SH-SY5Y (cell line): ENCODE data around the gene FEZF1.

Experiments used
- GATA2 ChIP-seq: IDR thresholded peaks from 2 replicates; pipeline ENCODE4 v1.6.1; 2011; ENCODE audit warnings: mild to moderate bottlenecking, low read depth, low read length
- GATA3 ChIP-seq: IDR thresholded peaks from 2 replicates; pipeline ENCODE4 v1.6.1; 2011; ENCODE audit warnings: low read depth, mild to moderate bottlenecking, low read length, moderate library complexity

FEZF1 gene

DNA sequence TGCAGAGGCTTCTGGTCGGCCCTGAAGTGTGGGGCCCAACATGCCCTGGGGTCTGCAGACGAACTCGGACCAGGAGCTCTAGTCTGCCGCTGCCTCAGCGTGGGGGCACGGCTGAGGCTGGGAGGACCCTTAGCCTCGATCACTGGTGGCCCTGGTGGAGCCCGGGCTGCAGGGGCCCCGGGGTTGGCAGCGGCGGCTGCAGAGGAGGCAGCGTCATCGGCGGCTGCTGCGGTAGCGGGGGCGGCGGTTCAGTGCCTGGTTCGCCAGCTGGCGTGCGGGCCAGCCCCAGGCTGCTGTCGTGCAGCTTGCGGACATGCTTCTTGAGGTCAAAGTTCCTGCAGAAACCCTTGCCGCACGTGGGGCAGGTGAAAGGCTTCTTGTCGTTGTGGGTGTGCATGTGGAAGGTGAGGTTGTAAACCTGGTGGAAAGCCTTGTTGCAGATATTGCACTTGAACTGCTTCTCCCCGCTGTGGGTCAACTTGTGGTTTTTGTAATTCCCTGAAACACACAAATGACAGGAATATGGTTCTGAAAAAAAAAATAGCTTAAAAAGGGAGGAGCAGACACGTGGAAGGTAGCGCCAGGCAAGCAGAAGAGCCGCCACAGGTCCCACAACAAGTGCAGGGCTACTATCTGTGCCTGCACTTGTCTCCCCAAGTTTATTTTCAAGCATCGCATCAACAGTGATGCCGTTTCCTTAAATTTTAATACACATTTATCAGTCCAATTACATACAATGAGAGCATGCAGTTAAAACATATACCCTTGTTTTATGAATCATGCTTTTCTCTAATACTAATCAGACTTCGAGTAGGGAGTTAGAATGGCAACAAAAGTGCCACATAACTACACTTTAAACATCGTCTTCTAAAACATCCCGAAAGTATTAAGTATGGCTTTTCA lies 2.4 kb downstream of the FEZF1 start:
- TF ChIP-seq GATA3 = no peak
- TF ChIP-seq GATA2 = no peak

GRCh38 chr7:122300956-122301833 lies 3.4 kb downstream of the FEZF1 start:
- TF ChIP-seq GATA3 (no peak), GATA2 (no peak)

DNA sequence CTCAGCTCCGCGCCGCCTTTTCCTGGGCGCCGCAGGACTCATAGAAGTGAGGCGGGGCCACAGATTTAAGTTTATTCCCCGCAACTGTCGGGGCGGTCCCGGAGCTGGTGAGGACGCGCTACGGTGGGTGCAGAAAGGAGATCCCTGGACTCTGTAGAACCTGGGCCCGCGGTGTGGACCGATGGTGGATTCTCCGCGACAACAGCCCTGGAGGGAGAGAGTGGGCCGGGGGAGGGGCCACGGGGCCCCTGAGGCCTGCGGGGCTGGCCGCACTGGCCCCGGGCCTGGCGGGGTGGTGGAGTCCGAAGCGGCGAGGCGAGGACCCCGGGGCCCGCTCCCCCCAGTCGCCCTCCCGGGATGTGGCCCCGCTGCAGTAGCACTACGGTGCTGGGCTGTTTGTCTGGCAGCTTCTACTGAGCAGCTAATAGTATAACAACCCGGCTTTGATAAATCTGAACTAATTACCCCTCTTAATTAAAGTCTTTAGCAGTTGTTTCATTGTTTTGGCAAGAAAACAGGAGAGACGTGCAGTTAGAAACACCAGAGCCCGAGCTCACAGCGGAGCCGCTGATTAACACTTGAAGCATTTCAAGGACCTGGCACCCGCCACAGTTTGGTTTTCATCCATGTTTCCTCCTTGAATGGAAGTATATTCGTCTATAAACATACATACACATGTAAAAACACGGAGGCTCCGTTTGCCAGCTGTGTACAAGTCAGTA lies 4.2 kb downstream of the FEZF1 start:
- TF ChIP-seq GATA2 (no peak), GATA3 (no peak)

GRCh38 chr7:122299624-122300210 lies 4.8 kb downstream of the FEZF1 start:
- no peak for TF ChIP-seq GATA2
- no peak for TF ChIP-seq GATA3

DNA sequence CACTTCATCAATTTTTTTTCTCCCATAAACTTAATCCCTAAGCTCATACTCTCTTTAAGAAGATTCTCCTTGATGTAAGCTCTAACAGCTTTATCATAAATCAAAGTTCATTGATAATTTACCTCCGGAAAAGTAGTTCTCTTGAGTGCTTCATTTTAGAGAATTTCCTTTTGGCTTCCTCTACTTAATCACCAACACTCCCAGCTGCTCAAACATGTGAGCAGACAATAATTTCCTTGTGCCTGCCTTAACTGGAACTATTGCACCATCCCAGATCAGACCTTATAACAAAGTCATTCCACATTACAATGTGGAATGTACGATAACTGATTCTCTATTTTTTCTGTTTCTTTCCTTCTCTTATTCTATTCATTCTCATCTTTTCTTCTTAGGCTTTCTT lies 5.9 kb downstream of the FEZF1 start:
- no peak for TF ChIP-seq GATA2
- no peak for TF ChIP-seq GATA3

GRCh38 chr7:122298131-122298530 lies 6.4 kb downstream of the FEZF1 start:
- no peak for TF ChIP-seq GATA2
- TF ChIP-seq GATA3 = no peak

DNA sequence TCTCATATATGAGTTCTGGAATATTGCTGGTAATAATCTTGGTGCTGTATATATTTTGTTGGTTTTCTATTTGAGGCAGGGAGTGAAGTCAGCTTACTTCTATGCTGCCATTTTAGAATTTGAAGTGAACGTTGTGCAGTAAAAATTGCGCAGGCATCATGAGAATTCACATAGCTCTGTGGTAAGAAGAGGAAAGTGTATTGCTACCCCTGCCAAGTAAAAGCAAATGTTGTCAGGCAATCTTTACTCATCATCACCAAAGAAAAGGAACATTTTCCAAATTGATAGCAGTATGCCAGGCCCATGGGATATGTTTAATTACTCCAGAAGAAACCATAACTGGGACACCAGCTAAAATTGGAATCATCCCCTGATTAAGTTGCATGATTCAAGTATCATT lies 13.4 kb downstream of the FEZF1 start:
- TF ChIP-seq GATA3 (no peak), GATA2 (no peak)

- TF ChIP-seq GATA2 (no peak), GATA3 (no peak)
Observed at GRCh38 chr7:122290476-122290875, 14.1 kb downstream of the FEZF1 start.

GRCh38 chr7:122289426-122289825 lies 15.1 kb downstream of the FEZF1 start:
- no peak for TF ChIP-seq GATA2

DNA sequence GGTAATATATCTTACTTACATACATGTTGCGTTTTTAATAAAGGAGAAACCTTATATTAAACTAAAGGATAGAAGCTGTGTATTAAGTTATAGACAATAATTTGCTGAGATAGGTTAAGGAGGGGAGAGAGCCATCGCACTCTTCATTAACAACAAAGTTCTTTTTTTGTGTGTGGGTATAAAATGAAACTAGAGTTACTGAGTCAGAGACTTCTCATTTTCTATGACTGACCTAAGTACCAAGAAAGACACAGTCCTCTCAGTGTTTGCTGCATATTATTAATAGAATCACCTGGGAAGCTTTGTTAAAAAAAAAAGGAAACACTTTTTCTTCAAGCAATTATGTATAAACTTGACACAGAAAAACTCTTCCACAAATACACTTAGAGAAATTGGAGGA lies 31.4 kb downstream of the FEZF1 start:
- TF ChIP-seq GATA3 (no peak), GATA2 (no peak)

DNA sequence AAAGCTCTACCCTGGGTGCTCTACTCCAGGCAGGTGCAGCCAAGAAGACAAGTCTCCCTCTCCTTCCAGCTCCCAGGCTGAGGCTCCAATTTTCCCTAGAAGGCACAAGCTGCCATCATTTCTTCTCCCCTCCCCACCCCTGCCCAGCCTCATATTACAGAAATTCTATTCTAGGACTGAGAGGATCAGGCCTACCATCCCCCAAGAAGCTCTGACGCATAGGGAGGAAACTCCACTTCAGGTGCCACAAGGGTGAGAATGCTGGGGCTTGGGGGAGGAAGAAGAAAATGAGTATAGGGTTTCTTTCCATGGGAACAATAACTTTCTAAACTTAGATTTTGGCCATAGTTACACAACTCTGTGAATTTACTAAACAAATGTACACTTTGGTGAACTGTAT lies 35.3 kb downstream of the FEZF1 start:
- TF ChIP-seq GATA3 (no peak), GATA2 (no peak)

- TF ChIP-seq GATA3 (no peak), GATA2 (no peak)
Observed at GRCh38 chr7:122268101-122268500, 36.4 kb downstream of the FEZF1 start.

DNA sequence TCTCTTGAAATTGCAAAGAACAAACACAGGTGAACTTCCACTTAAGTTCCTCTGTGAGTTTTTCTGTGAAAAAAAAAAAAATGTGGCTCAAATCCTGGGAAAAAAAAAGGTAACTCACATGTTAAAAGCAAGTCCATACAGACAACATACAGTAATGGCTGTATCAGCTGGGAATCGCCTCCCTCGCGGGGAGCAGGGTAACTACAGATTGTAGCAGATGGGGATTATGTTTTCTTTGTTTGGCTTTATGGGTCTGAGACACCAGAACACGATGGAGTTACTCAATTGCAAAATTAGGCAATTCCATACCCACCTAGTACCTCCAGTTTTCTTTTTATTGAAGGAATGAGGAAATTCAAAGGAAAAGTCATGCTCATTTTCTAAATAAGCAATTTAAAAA lies 42.3 kb downstream of the FEZF1 start:
- TF ChIP-seq GATA2 (no peak), GATA3 (no peak)

- no peak for TF ChIP-seq GATA2
- no peak for TF ChIP-seq GATA3
Observed at GRCh38 chr7:122261442-122261841, 43.1 kb downstream of the FEZF1 start.

DNA sequence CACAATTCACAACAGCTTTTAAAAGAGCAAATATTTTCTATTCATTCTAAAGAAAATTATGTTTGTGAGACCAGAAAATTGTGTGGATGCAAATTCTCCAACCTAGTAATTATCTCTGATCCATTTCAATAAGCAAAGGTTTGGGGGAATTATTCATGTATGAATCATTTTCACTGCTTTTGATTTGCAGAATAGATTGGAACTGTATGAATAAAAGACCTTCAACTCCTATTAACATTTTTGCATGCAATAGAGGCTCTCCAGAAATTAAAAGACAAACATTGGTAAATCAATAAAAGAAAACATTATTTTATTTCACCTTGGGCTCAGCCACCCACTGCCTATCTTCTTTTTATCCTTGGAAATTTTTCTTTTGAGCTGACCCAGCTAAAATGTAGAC lies 43.5 kb downstream of the FEZF1 start:
- TF ChIP-seq GATA3 (no peak), GATA2 (no peak)
